IMR-90 (cell line): ENCODE measurements around the gene MPP1. TPM values are rescaled to one million over a fixed set of nuclear protein-coding genes. Genes with fewer than 3 reads are reported as not detected.

Experiments used
- ATAC-seq: fragments of 200-7000 bp; cut with Tn5 transposase; 2 replicates; pipeline ENCODE4 v1.9.1; 2020; ENCODE audit warnings: low read depth, mild to moderate bottlenecking, moderate library complexity
- BruUV-seq: library from RNA; stranded (reverse); fragments of 400-500 nt; replicated peaks from 2 replicates; lab custom pipeline; 2021; lab: Mats Ljungman, UMichigan
- CTCF ChIA-PET: fragments of 300-600 bp; formaldehyde crosslinking; extraction: SDS; loops from one replicate; lab custom pipeline; 2021; ENCODE audit warnings: antibody characterized with exemption; lab: Yijun Ruan, JAX
- POLR2A ChIA-PET: fragments of 300-600 bp; sonication (Branson Sonifier 250); formaldehyde crosslinking; loops from one replicate; lab custom pipeline; 2022; ENCODE audit warnings: antibody characterized with exemption; ENCODE audit not compliant: unreplicated experiment; lab: Charles Lee
- DNase-seq: peaks from one replicate; pipeline ENCODE4 v3.0.0; 2013
- H2AFZ ChIP-seq: replicated peaks from 2 replicates; pipeline ENCODE3; 2013; ENCODE audit warnings: low read length, mild to moderate bottlenecking; ENCODE audit not compliant: poor library complexity
- H2AK5ac ChIP-seq: 2 replicates; pipeline ENCODE4 v1.6.1; 2013; ENCODE audit warnings: low read depth, low read length, inconsistent platforms
- H2AK9ac ChIP-seq: replicated peaks from 2 replicates; pipeline ENCODE3; 2013; ENCODE audit warnings: mild to moderate bottlenecking, low read depth, low read length, moderate library complexity; ENCODE audit not compliant: poor library complexity
- H2BK120ac ChIP-seq: 2 replicates; pipeline ENCODE4 v1.6.1; 2013; ENCODE audit warnings: low read depth, low read length, inconsistent platforms
- H2BK15ac ChIP-seq: 3 replicates; pipeline ENCODE4 v1.6.1; 2013; ENCODE audit warnings: low read depth, low read length, inconsistent platforms
- H2BK20ac ChIP-seq: 2 replicates; pipeline ENCODE4 v1.6.1; 2013; ENCODE audit warnings: low read depth, mild to moderate bottlenecking, inconsistent platforms, low read length, moderate library complexity
- H2BK5ac ChIP-seq: 2 replicates; pipeline ENCODE4 v1.6.1; 2013; ENCODE audit warnings: mild to moderate bottlenecking, low read depth, low read length, inconsistent platforms; ENCODE audit not compliant: poor library complexity, severe bottlenecking
- H3K14ac ChIP-seq: replicated peaks from 2 replicates; pipeline ENCODE4 v1.6.1; 2013; ENCODE audit warnings: low read depth, low read length, inconsistent platforms
- H3K18ac ChIP-seq: 2 replicates; pipeline ENCODE4 v1.6.1; 2013; ENCODE audit warnings: low read depth, low read length, control low read depth
- H3K23ac ChIP-seq: 2 replicates; pipeline ENCODE4 v1.6.1; 2013; ENCODE audit warnings: low read depth, low read length, inconsistent platforms
- H3K27ac ChIP-seq: 2 replicates; pipeline ENCODE4 v1.5.1; 2013; ENCODE audit warnings: mild to moderate bottlenecking, control low read depth, low read length; ENCODE audit not compliant: insufficient read depth
- H3K27me3 ChIP-seq: 2 replicates; pipeline ENCODE4 v1.6.1; 2013; ENCODE audit warnings: low read length; ENCODE audit not compliant: control insufficient read depth, insufficient read depth
- H3K36me3 ChIP-seq: 2 replicates; pipeline ENCODE4 v1.6.1; 2013; ENCODE audit warnings: low read length, mixed read lengths; ENCODE audit not compliant: control insufficient read depth, insufficient read depth
- H3K4ac ChIP-seq: 2 replicates; pipeline ENCODE4 v1.6.1; 2013; ENCODE audit warnings: low read depth, low read length, inconsistent platforms
- H3K4me1 ChIP-seq: 2 replicates; pipeline ENCODE4 v1.6.1; 2013; ENCODE audit warnings: low read length, mixed read lengths; ENCODE audit not compliant: control insufficient read depth, insufficient read depth
- H3K4me2 ChIP-seq: 2 replicates; pipeline ENCODE4 v1.6.1; 2013; ENCODE audit warnings: low read depth, mild to moderate bottlenecking, control low read depth, low read length, moderate library complexity
- H3K4me3 ChIP-seq: 2 replicates; pipeline ENCODE4 v1.5.1; 2013; ENCODE audit warnings: low read depth, mild to moderate bottlenecking, control low read depth, low read length, moderate library complexity; ENCODE audit not compliant: insufficient read depth
- H3K56ac ChIP-seq: 2 replicates; pipeline ENCODE4 v1.6.1; 2013; ENCODE audit warnings: low read length, inconsistent platforms; ENCODE audit not compliant: insufficient read depth; ENCODE audit errors: extremely low read depth
- H3K79me1 ChIP-seq, 2 experiments: 2 replicates each; pipeline ENCODE4 v1.6.1; 2013; ENCODE audit warnings: low read length in 2 of 2, inconsistent platforms in 1 of 2, low read depth in 1 of 2
- H3K9ac ChIP-seq: 2 replicates; pipeline ENCODE4 v1.6.1; 2013; ENCODE audit warnings: low read depth, low read length, control low read depth
- H3K9me1 ChIP-seq: 2 replicates; pipeline ENCODE4 v1.6.1; 2013; ENCODE audit warnings: low read length, inconsistent platforms; ENCODE audit not compliant: insufficient read depth
- H3K9me3 ChIP-seq: 2 replicates; pipeline ENCODE4 v1.6.1; 2013; ENCODE audit warnings: low read length; ENCODE audit not compliant: control insufficient read depth, insufficient read depth
- H4K20me1 ChIP-seq: 2 replicates; pipeline ENCODE4 v1.6.1; 2013; ENCODE audit warnings: low read length, inconsistent platforms; ENCODE audit not compliant: insufficient read depth
- H4K5ac ChIP-seq: 2 replicates; pipeline ENCODE4 v1.6.1; 2013; ENCODE audit warnings: mild to moderate bottlenecking, low read depth, low read length, control low read depth
- H4K8ac ChIP-seq, 2 experiments: 2 replicates each; pipeline ENCODE4 v1.6.1; 2013; ENCODE audit warnings: low read depth in 2 of 2, low read length in 2 of 2, control low read depth in 1 of 2, inconsistent platforms in 1 of 2
- H4K91ac ChIP-seq: 2 replicates; pipeline ENCODE4 v1.6.1; 2013; ENCODE audit warnings: low read depth, low read length, inconsistent platforms; ENCODE audit not compliant: insufficient read depth
- CHD1 ChIP-seq: IDR thresholded peaks from 2 replicates; pipeline ENCODE4 v1.6.1; 2012; ENCODE audit warnings: low read depth, low read length, improper control_type of control experiment
- FOS ChIP-seq: fragments of 150-350 bp; IDR thresholded peaks from 2 replicates; pipeline ENCODE4 v1.6.1; 2016; ENCODE audit warnings: low read depth, low read length
- MAFK ChIP-seq: IDR thresholded peaks from 2 replicates; pipeline ENCODE4 v1.6.1; 2012; ENCODE audit warnings: low read depth, low read length, improper control_type of control experiment
- MAZ ChIP-seq: IDR thresholded peaks from 2 replicates; pipeline ENCODE4 v1.6.1; 2012; ENCODE audit warnings: low read depth, mild to moderate bottlenecking, low read length, improper control_type of control experiment, moderate library complexity, borderline replicate concordance
- MXI1 ChIP-seq: IDR thresholded peaks from 2 replicates; pipeline ENCODE4 v1.6.1; 2012; ENCODE audit warnings: low read depth, mild to moderate bottlenecking, low read length, moderate library complexity, borderline replicate concordance
- NFE2L2 ChIP-seq: fragments of 150-350 bp; IDR thresholded peaks from 2 replicates; pipeline ENCODE4 v1.6.1; 2016; ENCODE audit warnings: low read depth, mild to moderate bottlenecking, low read length
- POLR2A ChIP-seq: IDR thresholded peaks from 2 replicates; pipeline ENCODE4 v1.6.1; 2012; ENCODE audit warnings: mild to moderate bottlenecking, low read depth, low read length
- RAD21 ChIP-seq: IDR thresholded peaks from 2 replicates; pipeline ENCODE4 v1.6.1; 2012; ENCODE audit warnings: low read length, improper control_type of control experiment
- RCOR1 ChIP-seq: IDR thresholded peaks from 2 replicates; pipeline ENCODE4 v1.6.1; 2012; ENCODE audit warnings: mild to moderate bottlenecking, low read length, improper control_type of control experiment; ENCODE audit not compliant: insufficient replicate concordance
- RFX5 ChIP-seq: IDR thresholded peaks from 2 replicates; pipeline ENCODE4 v1.8.0; 2012; ENCODE audit warnings: low read depth, mild to moderate bottlenecking, low read length, moderate library complexity
- WGBS, 2 experiments: methylation state at CpG; one replicate each; pipeline versions ENCODE4 v1.1.5 to v1.1.7; 2013; ENCODE audit warnings: missing lambda C conversion rate in 2 of 2; ENCODE audit not compliant: insufficient read length in 1 of 2; ENCODE audit errors: extremely low coverage in 2 of 2; 5-methylcytosine and 5-hydroxymethylcytosine counted together
- dilution Hi-C: fragments of 300-500 bp; cut with HindIII; formaldehyde crosslinking; loops from one replicate; pipeline ENCODE4 v1.14.3; 2018; ENCODE audit warnings: low sequenced_read_pairs; ENCODE audit not compliant: unreplicated experiment
- in situ Hi-C: fragments of 300-500 bp; cut with MboI; formaldehyde crosslinking; loops from 3 replicates; pipeline ENCODE4 v1.14.3; 2019; ENCODE audit warnings: low sequenced_read_pairs, inconsistent platforms, mixed read lengths
- intact Hi-C: fragments of 100-400 bp; cut with micrococcal nuclease; formaldehyde crosslinking; loops from 2 replicates; pipeline ENCODE4 v1.10.0; 2022
- polyA plus RNA-seq, 3 experiments: library from polyadenylated mRNA; depleted of rRNA; stranded (reverse); fragments of >200 nt; gene quantifications; 2 replicates each; pipeline ENCODE4 v1.2.3, GENCODE V29; 2012; ENCODE audit warnings: low replicate concordance in 1 of 3
- total RNA-seq: library from RNA; depleted of rRNA; stranded (reverse); fragments of >200 nt; gene quantifications from 2 replicates; pipeline ENCODE4 v1.2.3, GENCODE V29; 2012
- TF ChIP-seq, protein P1 (sequence below): fragments of 150-350 bp; IDR thresholded peaks from 2 replicates; pipeline ENCODE4 v1.6.1; 2017; ENCODE audit warnings: mild to moderate bottlenecking, antibody characterized with exemption, low read length, low read depth
- TF ChIP-seq, protein P2 (sequence below): fragments of 150-350 bp; IDR thresholded peaks from 2 replicates; pipeline ENCODE4 v1.6.1; 2016; ENCODE audit warnings: low read depth, mild to moderate bottlenecking, low read length, moderate library complexity, borderline replicate concordance
- TF ChIP-seq, protein P3 (sequence below): conservative IDR thresholded peaks from 2 replicates; pipeline ENCODE4 v1.5.1; 2012; ENCODE audit warnings: mild to moderate bottlenecking, low read depth, low read length, improper control_type of control experiment

The MPP1 gene
- total and polyA plus RNA-seq, 2 of the 4 experiments (the other 2 are of a cell fraction), result 35.2 to 43.0 TPM

DNA sequence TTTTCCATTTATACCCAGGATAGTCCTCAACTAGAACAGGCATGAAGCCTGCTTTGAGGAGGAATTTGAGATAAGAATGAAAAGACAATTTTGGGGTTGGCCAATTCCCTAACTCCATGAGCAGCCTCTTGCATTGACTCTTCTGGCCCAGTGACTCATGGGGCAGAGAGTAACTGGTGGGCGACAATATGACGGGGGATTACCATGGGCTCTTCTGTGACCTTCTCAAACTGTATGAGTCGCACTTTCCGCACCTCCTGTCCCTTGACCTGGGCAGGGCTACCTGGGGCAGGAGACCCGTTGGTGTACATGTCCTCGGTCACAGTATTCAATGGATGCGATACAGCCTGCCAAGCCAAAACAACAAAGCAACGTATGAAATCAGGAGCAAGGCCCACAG is 13.3 kb downstream of the MPP1 start:
- H2AK9ac ChIP-seq, result no peak overlapping the region
- H2AFZ ChIP-seq, result no peak overlapping the region
- in situ Hi-C loops, result no loop called here
- ATAC-seq (no peak), DNase-seq (no peak)
- CTCF ChIA-PET, result no interaction called here
- H3K23ac ChIP-seq, result no peak overlapping the region
- H4K91ac ChIP-seq, result no peak overlapping the region
- dilution Hi-C loops, result no loop called here
- no peak overlapping the region for H2BK20ac ChIP-seq
- H3K4me3 ChIP-seq, result no peak overlapping the region
- H4K20me1 ChIP-seq, result no peaks in the 10 kb centered on the region
- TF ChIP-seq NFE2L2, result no peak
- TF ChIP-seq, protein P1, sequence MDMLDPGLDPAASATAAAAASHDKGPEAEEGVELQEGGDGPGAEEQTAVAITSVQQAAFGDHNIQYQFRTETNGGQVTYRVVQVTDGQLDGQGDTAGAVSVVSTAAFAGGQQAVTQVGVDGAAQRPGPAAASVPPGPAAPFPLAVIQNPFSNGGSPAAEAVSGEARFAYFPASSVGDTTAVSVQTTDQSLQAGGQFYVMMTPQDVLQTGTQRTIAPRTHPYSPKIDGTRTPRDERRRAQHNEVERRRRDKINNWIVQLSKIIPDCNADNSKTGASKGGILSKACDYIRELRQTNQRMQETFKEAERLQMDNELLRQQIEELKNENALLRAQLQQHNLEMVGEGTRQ, result no peak
- TF ChIP-seq, protein P2, sequence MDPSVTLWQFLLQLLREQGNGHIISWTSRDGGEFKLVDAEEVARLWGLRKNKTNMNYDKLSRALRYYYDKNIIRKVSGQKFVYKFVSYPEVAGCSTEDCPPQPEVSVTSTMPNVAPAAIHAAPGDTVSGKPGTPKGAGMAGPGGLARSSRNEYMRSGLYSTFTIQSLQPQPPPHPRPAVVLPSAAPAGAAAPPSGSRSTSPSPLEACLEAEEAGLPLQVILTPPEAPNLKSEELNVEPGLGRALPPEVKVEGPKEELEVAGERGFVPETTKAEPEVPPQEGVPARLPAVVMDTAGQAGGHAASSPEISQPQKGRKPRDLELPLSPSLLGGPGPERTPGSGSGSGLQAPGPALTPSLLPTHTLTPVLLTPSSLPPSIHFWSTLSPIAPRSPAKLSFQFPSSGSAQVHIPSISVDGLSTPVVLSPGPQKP, result no peak
- TF ChIP-seq FOS, result no peak
- TF ChIP-seq POLR2A, result no peak
- no peak for TF ChIP-seq RAD21
- TF ChIP-seq, protein P3, sequence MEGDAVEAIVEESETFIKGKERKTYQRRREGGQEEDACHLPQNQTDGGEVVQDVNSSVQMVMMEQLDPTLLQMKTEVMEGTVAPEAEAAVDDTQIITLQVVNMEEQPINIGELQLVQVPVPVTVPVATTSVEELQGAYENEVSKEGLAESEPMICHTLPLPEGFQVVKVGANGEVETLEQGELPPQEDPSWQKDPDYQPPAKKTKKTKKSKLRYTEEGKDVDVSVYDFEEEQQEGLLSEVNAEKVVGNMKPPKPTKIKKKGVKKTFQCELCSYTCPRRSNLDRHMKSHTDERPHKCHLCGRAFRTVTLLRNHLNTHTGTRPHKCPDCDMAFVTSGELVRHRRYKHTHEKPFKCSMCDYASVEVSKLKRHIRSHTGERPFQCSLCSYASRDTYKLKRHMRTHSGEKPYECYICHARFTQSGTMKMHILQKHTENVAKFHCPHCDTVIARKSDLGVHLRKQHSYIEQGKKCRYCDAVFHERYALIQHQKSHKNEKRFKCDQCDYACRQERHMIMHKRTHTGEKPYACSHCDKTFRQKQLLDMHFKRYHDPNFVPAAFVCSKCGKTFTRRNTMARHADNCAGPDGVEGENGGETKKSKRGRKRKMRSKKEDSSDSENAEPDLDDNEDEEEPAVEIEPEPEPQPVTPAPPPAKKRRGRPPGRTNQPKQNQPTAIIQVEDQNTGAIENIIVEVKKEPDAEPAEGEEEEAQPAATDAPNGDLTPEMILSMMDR, result no peak
- no peak for TF ChIP-seq CHD1
- TF ChIP-seq MAFK, result no peak
- TF ChIP-seq RFX5, result no peak
- TF ChIP-seq RCOR1, result no peak
- TF ChIP-seq MAZ, result no peak
- TF ChIP-seq MXI1, result no peak
- H2BK5ac ChIP-seq, result no peak overlapping the region
- H3K4me2 ChIP-seq, result no peak overlapping the region
- H4K5ac ChIP-seq, result no peak overlapping the region
- no peaks in the 10 kb centered on the region for H3K4me1 ChIP-seq
- H4K8ac ChIP-seq, result no peak overlapping the region
- H3K4ac ChIP-seq, result no peak overlapping the region
- no peaks in the 10 kb centered on the region for H3K9me1 ChIP-seq
- H3K56ac ChIP-seq, result no peak overlapping the region
- no peaks in the 10 kb centered on the region for H3K9me3 ChIP-seq
- H3K27ac ChIP-seq, result no peak overlapping the region
- BruUV-seq, result no TSS peak
- no peak overlapping the region for H2AK5ac ChIP-seq
- no peaks in the 10 kb centered on the region for H3K27me3 ChIP-seq
- POLR2A ChIA-PET, result no interaction called here
- no peak overlapping the region for H3K18ac ChIP-seq
- intact Hi-C loops, result no loop called here
- H3K14ac ChIP-seq, result no peak overlapping the region
- H2BK120ac ChIP-seq, result no peak overlapping the region
- WGBS, 2 experiments, result 73% methylated on average over 3 of the region's 8 CpGs; no CpG with 5 or more reads in 1 of the 2 experiments
- H3K9ac ChIP-seq, result no peak overlapping the region
- H3K36me3 ChIP-seq, result 0 out of 2 replicates have a peak, but pooled peaks cover 1% of the 10 kb centered on the region
- peaks cover 5 to 12% of the 10 kb centered on the region in 2 experiments; a peak in 3 of 4 replicates for H3K79me1 ChIP-seq
- no peak overlapping the region for H2BK15ac ChIP-seq
